Activated naive CD4-positive, alpha-beta T cell treated with anti-CD3 and anti-CD28 coated beads for 36 hours (primary cell): ENCODE measurements around the gene AMIGO2. TPM values are rescaled to one million over a fixed set of nuclear protein-coding genes. Genes with fewer than 3 reads are reported as not detected.
"Not testable (repeated sequence)": the region's sequence is repeated elsewhere in the genome, so short reads cannot be mapped to it uniquely, and the experiment has no call there.

Experiments used
- CTCF ChIA-PET: fragments of 350-600 bp; sonication (Branson Sonifier 250); formaldehyde crosslinking; loops from one replicate; lab custom pipeline; 2021; ENCODE audit warnings: antibody characterized with exemption; lab: Charles Lee
- DNase-seq: peaks from one replicate; pipeline ENCODE4 v3.0.0-alpha.2; 2020
- H3K27ac Mint-ChIP-seq: one replicate; pipeline ENCODE4 v1.8.0; 2021; ENCODE audit warnings: mild to moderate bottlenecking, mixed read lengths
- H3K27me3 Mint-ChIP-seq: one replicate; pipeline ENCODE4 v1.8.0; 2021; ENCODE audit warnings: low read depth, mixed read lengths
- H3K36me3 Mint-ChIP-seq: one replicate; pipeline ENCODE4 v1.8.0; 2021; ENCODE audit warnings: low read depth, mixed read lengths
- H3K4me1 Mint-ChIP-seq: one replicate; pipeline ENCODE4 v1.8.0; 2021; ENCODE audit warnings: low read depth, mixed read lengths
- H3K4me3 Mint-ChIP-seq: one replicate; pipeline ENCODE4 v1.8.0; 2021; ENCODE audit warnings: mild to moderate bottlenecking, moderate library complexity, mixed read lengths
- H3K9me3 Mint-ChIP-seq: one replicate; pipeline ENCODE4 v1.8.0; 2021; ENCODE audit warnings: mixed read lengths
- intact Hi-C: fragments of 100-400 bp; cut with micrococcal nuclease; formaldehyde crosslinking; loops from one replicate; pipeline ENCODE4 v1.15.1; 2023
- total RNA-seq, 2 experiments: library from RNA; stranded (reverse); gene quantifications; one replicate each; pipeline ENCODE4 v1.2.3, GENCODE V29; 2021

Gene AMIGO2
- total RNA-seq, 2 experiments from 2014 or later, result 19.2 to 19.6 TPM

DNA sequence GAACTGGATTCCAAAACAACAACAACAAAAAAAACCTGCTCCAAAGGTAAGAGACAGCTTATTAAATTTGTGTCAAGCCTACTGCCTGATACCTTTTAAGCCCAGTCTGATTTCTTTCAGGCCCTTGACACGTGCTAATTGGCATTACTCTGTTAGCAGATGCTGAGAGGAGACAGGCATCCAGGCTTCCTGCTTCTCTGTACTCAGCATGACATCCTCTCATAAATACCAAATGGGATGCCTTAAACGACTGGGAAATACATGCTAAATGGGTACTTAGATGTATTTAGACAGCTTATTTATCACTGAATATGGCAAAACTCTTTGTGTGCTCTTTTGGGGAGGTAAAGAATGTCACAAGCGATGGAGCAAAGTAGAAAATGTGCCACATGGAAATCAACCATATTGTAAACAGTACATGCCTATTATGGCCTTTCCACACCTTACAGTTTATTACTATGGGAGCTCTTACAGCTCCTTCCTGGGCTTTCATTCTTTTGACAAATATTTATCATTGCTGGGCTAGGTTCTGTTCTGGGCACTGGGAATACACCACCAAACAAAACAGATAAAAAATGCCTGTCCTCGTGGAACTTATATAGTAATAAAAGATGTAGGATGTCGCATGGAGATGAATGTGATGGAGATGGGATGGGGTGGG, 11.9 kb downstream of the AMIGO2 start:
- H3K27me3 Mint-ChIP-seq, result no peaks in the 10 kb centered on the region
- peaks cover 9% of the 10 kb centered on the region for H3K4me1 Mint-ChIP-seq
- no peak overlapping the region for H3K27ac Mint-ChIP-seq
- DNase-seq, result no peak
- no peaks in the 10 kb centered on the region for H3K36me3 Mint-ChIP-seq
- H3K4me3 Mint-ChIP-seq, result no peak overlapping the region
- CTCF ChIA-PET, result interaction anchor here (5.8 kb wide), 1 partner anchor 35 kb away, joined by 46 read pairs; no protein-coding TSS in a partner anchor
- intact Hi-C loops, result no loop called here
- no peaks in the 10 kb centered on the region for H3K9me3 Mint-ChIP-seq

DNA sequence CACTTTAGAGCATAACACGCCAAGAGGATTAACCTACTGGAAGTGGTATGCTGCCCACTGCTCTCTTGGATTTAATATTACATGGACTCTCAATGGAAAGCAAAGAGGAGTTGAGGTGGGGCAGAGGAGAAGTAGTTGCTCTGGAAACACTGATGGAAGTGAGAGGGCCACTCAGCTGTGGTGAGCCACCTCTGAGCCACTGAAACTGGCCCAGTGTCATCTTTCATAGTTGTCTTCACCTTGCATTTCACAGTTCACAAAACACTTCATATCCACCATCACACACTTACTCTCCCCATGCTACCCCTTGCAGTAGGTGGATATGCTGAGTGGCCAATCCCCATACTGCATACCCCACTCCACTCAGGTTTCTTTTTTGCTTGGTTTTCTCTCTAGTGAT, 12.6 kb downstream of the AMIGO2 start:
- peak; percentile 30 for DNase-seq
- H3K27me3 Mint-ChIP-seq, result no peaks in the 10 kb centered on the region

DNA sequence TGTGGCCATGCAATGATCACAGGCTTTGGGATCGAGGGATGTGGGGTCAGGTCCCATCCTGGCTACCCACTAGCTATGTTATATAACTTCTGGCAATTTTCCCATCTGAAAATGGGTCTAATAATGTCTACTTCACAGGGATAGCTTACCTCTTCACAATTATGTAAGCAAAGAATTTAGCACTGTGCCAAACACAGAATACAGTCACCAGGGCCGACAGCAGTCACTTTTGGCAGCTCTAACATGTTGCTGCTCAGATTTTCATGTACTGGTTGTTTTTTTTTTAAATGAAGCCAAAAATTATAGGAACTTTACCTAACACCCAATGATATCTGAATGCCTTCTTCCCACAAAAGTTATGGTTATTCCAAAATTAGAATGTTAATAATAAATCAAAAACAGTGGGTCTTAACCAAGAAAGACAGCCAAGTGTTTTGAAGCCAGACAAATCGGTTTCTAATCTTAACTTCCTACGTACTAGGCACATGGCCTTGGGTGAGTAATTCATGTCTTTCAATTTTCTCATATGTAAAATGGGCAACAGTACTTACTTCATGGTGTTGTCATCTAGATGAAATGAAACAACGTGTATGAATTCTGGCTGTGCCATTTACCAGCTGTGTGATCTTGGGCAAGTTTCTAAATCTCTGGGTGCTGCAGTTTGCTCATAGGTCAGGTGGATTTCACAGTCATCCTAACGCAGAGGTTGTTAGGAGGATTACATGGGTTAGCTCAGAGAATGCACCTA, 13.3 kb downstream of the AMIGO2 start:
- intact Hi-C loops, result no loop called here
- no peak for DNase-seq
- Mint-ChIP-seq H3K9me3 (no peaks in the 10 kb centered on the region), H3K27me3 (no peaks in the 10 kb centered on the region), H3K4me1 (peaks cover 9% of the 10 kb centered on the region), H3K36me3 (no peaks in the 10 kb centered on the region), H3K27ac (no peak overlapping the region), H3K4me3 (no peak overlapping the region)
- CTCF ChIA-PET, result interaction anchor here (0.6 to 1.2 kb wide), 5 partner anchors 12 to 604 kb away, joined by 3 to 4 read pairs (median 3); no protein-coding TSS in a partner anchor

More for the DNA sequence above, 12.6 kb downstream of the AMIGO2 start:
- H3K9me3 Mint-ChIP-seq, result no peaks in the 10 kb centered on the region
- H3K4me1 Mint-ChIP-seq, result peaks cover 9% of the 10 kb centered on the region
- H3K36me3 Mint-ChIP-seq, result no peaks in the 10 kb centered on the region
- H3K4me3 Mint-ChIP-seq, result no peak overlapping the region
- intact Hi-C loops, result no loop called here
- H3K27ac Mint-ChIP-seq, result no peak overlapping the region
- CTCF ChIA-PET, result interaction anchor here (0.9 to 5.8 kb wide), 3 partner anchors 25 to 126 kb away, joined by 3 to 46 read pairs (median 3); no protein-coding TSS in a partner anchor

DNA sequence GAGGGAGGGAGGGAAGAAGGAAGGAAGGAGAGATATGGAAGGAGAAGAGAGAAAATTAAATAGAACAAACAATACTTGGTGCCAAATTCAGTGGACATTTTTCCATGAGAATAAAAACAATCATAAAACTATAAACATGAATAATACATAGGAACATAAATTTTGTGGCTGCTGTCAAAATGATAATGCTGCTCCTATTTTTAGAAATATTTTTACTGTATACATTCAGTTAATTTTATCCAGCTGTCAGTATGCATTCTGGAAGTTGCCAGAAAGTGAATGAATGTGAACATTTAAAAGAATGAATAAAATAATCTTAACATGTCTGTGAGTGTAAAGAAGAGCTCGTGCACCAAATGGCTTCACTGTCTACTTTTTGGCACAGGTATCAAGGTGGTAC, 14.2 kb downstream of the AMIGO2 start:
- Mint-ChIP-seq H3K9me3 (no peaks in the 10 kb centered on the region), H3K4me3 (no peak overlapping the region), H3K27ac (no peak overlapping the region), H3K36me3 (no peaks in the 10 kb centered on the region), H3K27me3 (no peaks in the 10 kb centered on the region), H3K4me1 (peaks cover 9% of the 10 kb centered on the region)
- CTCF ChIA-PET, result interaction anchor here (1.0 kb wide), 1 partner anchor 13 kb away, joined by 3 read pairs; no protein-coding TSS in a partner anchor
- no peak for DNase-seq
- intact Hi-C loops, result no loop called here

DNA sequence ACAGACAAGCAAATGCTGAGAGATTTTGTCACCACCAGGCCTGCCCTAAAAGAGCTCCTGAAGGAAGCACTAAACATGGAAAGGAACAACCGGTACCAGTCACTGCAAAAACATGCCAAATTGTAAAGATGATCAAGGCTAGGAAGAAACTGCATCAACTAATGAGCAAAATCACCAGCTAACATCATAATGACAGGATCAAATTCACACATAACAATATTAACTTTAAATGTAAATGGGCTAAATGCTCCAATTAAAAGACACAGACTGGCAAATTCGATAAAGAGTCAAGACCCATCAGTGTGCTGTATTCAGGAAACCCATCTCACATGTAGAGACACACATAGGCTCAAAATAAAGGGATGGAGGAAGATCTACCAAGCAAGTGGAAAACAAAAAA, 21.1 kb downstream of the AMIGO2 start:
- H3K36me3 Mint-ChIP-seq, intact Hi-C loops, H3K27me3 Mint-ChIP-seq, CTCF ChIA-PET, DNase-seq, H3K4me3 Mint-ChIP-seq, H3K4me1 Mint-ChIP-seq, H3K9me3 Mint-ChIP-seq, H3K27ac Mint-ChIP-seq: not testable (repeated sequence)

DNA sequence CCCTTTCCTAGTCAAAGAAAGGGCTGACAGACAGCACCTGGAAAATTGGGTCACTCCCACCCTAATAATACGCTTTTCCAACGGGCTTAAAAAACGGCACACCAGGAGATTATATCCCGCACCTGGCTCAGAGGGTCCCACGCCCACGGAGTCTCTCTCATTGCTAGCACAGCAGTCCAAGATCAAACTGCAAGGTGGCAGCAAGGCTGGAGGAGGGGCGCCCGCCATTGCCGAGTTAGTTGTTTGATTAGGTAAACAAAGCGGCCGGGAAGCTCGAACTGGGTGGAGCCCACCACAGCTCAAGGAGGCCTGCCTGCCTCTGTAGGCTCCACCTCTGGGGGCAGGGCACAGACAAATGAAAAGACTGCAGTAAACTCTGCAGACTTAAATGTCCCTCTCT, 22.8 kb downstream of the AMIGO2 start:
- H3K9me3 Mint-ChIP-seq, result peaks cover 10% of the 10 kb centered on the region
- intact Hi-C loops, H3K4me1 Mint-ChIP-seq, H3K27me3 Mint-ChIP-seq, H3K36me3 Mint-ChIP-seq, H3K4me3 Mint-ChIP-seq, DNase-seq, H3K27ac Mint-ChIP-seq: not testable (repeated sequence)
- CTCF ChIA-PET, result interaction anchor here (0.6 kb wide), 1 partner anchor 687 kb away, joined by 3 read pairs; no protein-coding TSS in a partner anchor

DNA sequence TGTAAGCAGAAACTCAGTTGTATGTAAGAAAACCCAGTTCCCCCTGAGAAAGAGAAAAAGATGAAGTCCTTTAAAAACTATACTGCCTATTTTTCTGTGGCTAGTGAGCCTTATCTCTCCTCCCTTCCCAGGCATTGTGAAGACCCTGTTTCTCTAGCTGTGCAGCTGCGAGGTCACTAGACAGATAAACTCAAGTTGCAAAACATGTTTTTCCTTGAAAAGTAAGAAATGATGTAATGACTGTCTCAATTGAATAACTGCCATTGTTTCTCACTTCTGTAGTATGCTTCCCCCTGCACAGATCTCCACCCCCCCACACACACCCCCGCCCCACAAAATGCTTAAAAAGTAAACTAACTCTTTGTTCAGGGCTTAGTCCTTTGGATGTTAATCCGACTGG, 23.9 kb downstream of the AMIGO2 start:
- H3K27ac Mint-ChIP-seq, H3K4me1 Mint-ChIP-seq, H3K27me3 Mint-ChIP-seq, H3K4me3 Mint-ChIP-seq, DNase-seq, H3K36me3 Mint-ChIP-seq, intact Hi-C loops: not testable (repeated sequence)
- CTCF ChIA-PET, result interaction anchor here (1.2 kb wide), 1 partner anchor 14 kb away, joined by 3 read pairs; no protein-coding TSS in a partner anchor
- H3K9me3 Mint-ChIP-seq, result peaks cover 18% of the 10 kb centered on the region

DNA sequence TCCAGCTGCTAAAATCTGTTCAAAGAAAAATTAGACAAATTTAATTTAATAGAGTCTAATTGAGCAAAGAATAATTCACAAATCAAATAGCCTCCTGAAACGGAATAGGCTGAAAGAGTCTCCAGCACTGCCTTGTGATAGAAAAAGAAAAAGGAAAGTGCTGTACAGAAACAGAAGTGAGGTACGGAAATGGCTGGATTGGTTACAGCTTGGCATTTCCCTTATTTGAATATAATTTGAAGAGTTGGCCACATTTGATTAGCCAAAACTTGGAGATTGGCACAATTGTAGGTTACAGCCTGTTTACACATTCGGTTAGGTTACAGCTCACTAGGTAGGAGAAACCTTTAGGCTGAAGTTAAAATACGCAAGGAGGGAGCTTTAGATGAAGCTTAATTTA, 25.1 kb downstream of the AMIGO2 start:
- Mint-ChIP-seq H3K27ac (no peak overlapping the region), H3K4me3 (no peak overlapping the region), H3K36me3 (peaks cover 2% of the 10 kb centered on the region), H3K27me3 (no peaks in the 10 kb centered on the region), H3K4me1 (no peaks in the 10 kb centered on the region), H3K9me3 (peaks cover 20% of the 10 kb centered on the region)
- DNase-seq, result no peak
- intact Hi-C loops, result no loop called here
- CTCF ChIA-PET, result interaction anchor here (0.6 to 1.2 kb wide), 4 partner anchors 15 to 405 kb away, joined by 3 read pairs; no protein-coding TSS in a partner anchor

DNA sequence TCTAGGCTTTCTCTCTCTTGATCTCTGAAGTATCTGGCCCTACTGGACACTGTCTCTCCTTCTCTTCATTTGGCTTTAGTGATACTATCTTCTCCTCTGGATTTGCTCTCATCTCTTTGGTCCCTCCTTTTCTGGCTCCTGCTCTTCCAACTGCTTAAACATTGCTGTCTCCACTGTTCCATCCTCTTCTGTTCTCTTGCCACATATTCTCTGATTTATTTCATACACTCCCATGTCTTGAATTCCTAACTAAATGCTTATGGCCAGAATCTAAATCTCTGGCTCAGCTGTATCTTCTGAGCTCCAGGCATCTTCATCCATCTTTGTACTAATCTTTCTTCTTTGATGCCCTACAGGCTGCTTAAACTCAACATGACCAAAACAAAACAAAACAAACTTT, 25.8 kb downstream of the AMIGO2 start:
- no peak for DNase-seq
- no peak overlapping the region for H3K4me3 Mint-ChIP-seq
- CTCF ChIA-PET, result interaction anchor here (1.4 kb wide), 1 partner anchor 16 kb away, joined by 5 read pairs; no protein-coding TSS in a partner anchor
- intact Hi-C loops, result no loop called here
- no peaks in the 10 kb centered on the region for H3K4me1 Mint-ChIP-seq
- no peak overlapping the region for H3K27ac Mint-ChIP-seq
- no peaks in the 10 kb centered on the region for H3K27me3 Mint-ChIP-seq
- H3K9me3 Mint-ChIP-seq, result peaks cover 20% of the 10 kb centered on the region
- peaks cover 2% of the 10 kb centered on the region for H3K36me3 Mint-ChIP-seq

DNA sequence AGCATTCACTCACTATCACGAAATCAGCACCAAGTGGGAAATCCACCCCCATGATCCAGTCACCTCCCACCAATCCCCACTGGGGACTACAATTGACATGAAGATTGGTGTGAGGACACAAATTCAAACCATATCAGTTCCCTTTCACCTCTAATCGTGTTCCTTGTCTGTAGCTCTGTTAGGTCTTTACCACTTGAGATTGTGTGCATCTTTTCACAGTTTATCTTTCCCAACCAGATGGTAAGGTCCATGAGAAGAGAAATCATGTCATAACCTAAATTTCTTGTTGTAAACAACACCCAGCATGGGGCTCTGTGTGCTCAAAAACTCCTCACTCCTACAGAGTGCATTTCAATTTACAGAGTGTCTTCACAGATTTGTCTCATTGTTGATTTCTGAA, 27.5 kb downstream of the AMIGO2 start:
- Mint-ChIP-seq H3K4me1 (no peaks in the 10 kb centered on the region), H3K4me3 (no peak overlapping the region), H3K27me3 (no peaks in the 10 kb centered on the region), H3K27ac (no peak overlapping the region), H3K9me3 (peaks cover 22% of the 10 kb centered on the region), H3K36me3 (peaks cover 2% of the 10 kb centered on the region)
- CTCF ChIA-PET, result interaction anchor here (1.0 kb wide), 1 partner anchor 18 kb away, joined by 3 read pairs; no protein-coding TSS in a partner anchor
- DNase-seq, result no peak
- intact Hi-C loops, result no loop called here

DNA sequence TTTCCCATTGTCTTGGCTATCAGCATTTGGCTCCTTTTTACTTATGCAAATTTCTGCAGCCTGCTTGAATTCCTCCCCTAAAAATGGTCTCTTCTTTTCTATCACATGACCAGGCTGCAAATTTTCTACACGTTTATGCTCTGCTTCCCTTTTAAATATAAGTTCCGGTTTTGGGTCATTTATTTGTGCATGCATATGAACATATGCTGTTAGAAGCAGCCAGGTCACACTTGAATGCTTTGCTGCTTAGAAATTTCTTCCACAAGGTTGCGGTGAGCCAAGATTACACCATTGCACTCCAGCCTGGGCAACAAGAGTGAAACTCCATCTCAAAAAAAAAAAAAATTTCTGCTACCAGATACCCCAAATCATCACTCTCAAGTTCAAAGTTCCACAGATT, 28.5 kb downstream of the AMIGO2 start:
- H3K4me1 Mint-ChIP-seq, intact Hi-C loops, H3K27ac Mint-ChIP-seq, CTCF ChIA-PET, H3K4me3 Mint-ChIP-seq, H3K36me3 Mint-ChIP-seq, DNase-seq, H3K27me3 Mint-ChIP-seq: not testable (repeated sequence)
- H3K9me3 Mint-ChIP-seq, result peaks cover 18% of the 10 kb centered on the region

DNA sequence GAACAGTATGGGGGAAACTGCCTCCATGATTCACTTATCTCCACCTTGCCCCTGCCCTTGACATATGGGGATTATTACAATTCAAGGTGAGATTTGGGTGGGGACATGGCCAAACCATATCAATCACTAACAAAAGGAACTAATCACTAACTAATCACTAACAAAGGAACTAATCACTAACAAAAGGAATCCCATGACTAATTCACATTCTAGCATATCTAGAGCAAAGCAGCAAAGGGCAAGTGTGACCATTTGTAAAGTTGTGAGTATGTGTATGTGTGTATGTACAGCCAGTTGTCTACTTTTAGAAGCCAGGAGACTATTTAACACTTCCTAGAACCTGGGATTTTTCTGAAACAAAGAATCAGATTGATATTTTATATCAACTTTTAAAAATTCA, 31.2 kb downstream of the AMIGO2 start:
- DNase-seq, result no peak
- CTCF ChIA-PET, result no interaction called here
- intact Hi-C loops, result no loop called here
- Mint-ChIP-seq H3K36me3 (no peaks in the 10 kb centered on the region), H3K9me3 (peaks cover 17% of the 10 kb centered on the region), H3K4me1 (no peaks in the 10 kb centered on the region), H3K27me3 (no peaks in the 10 kb centered on the region), H3K4me3 (no peak overlapping the region), H3K27ac (no peak overlapping the region)
